ENCODE results near the gene RNF13. TPM values are rescaled to one million over a fixed set of nuclear protein-coding genes. Genes with fewer than 3 reads are reported as not detected.
"Not testable (repeated sequence)": the region's sequence is repeated elsewhere in the genome, so short reads cannot be mapped to it uniquely, and the experiment has no call there.

The RNF13 gene
- total RNA-seq, 3 donors from 2014 or later = 52.6 to 85.0 (median 64.9) TPM

DNA sequence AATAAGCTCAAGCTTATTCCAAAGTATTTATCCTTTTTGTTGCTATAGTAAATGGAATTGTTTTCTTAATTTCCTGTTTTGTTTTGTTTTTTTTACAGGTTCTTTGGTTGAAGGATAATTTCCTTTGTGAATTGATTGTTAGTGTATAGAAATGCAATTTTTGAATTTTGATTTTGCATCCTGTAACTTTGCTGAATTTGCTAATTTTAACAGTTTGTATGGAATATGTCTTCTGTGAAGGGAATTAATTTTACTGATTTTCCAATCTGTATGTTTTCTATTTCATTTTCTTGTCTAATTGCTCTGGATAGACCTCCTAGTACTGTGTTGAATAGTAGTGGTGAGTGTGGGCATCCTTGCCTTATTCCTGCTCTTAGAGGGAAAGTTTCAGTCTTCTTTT is 129.4 kb downstream of the RNF13 start:
- no peak overlapping the region for H3K4me3 ChIP-seq
- intact Hi-C loops (cut with DNase I, micrococcal nuclease) = no loop called here
- ATAC-seq (no peak), DNase-seq (no peak)
- TF ChIP-seq CTCF (IDR thresholded peaks at IDR 0.05) = no peak
- no peaks in the 10 kb centered on the region for H3K4me1 ChIP-seq (ENCODE audit: low read depth)
- no peaks in the 10 kb centered on the region for H3K36me3 ChIP-seq (ENCODE audit: low read depth)
- peaks cover 3% of the 10 kb centered on the region for H3K9me3 ChIP-seq

- intact Hi-C loops (cut with DNase I, micrococcal nuclease); DNase-seq; H3K4me3 ChIP-seq; ATAC-seq; H3K4me1 ChIP-seq (ENCODE audit: low read depth); H3K9me3 ChIP-seq; H3K36me3 ChIP-seq (ENCODE audit: low read depth): not testable (repeated sequence)
Observed at GRCh38 chr3:149943966-149944365, 131.0 kb downstream of the RNF13 start.

DNA sequence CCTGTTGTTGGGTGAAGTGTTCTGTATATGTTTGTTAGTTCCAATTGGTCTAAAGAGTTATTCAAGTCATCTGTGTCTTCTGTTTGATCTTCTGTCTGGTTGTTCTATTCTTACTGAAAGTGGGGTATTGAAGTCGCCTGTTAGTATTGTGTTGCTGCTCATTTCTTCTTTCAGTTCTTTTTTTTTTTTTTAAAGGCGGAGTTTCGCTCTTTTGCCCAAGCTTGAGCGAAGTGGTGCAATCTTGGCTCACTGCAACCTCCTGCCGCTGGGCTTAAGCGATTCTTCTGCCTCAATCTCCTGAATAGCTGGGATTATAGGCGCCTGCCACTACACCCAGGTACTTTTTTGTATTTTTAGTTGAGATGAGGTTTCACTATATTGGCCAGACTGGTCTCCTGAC is 134.2 kb downstream of the RNF13 start:
- no peak for TF ChIP-seq CTCF (IDR thresholded peaks at IDR 0.05)
- Histone ChIP-seq H3K9me3 (peaks cover 3% of the 10 kb centered on the region), H3K36me3 (ENCODE audit: low read depth) (no peaks in the 10 kb centered on the region), H3K4me1 (ENCODE audit: low read depth) (no peaks in the 10 kb centered on the region), H3K4me3 (no peak overlapping the region)
- ATAC-seq = no peak
- no peak for DNase-seq
- intact Hi-C loops (cut with DNase I, micrococcal nuclease) = no loop called here

DNA sequence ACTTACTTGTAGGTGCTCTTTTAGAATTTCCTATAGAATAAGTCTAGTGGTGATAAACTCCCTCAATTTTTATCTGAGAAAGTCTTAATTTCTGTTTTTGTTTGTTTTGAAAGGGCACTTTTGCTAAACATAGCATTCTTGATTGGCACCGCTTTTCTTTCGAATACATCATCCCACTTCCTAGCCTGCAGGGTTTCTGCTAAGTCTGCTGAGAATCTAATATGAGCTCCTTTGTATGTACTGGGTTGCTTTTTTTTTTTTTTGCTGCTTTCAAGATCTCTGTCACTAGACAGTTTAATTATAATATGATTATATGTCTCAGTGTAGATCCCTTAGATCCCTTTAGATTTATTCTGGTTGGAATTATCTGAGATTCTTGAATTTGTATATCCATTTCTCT is 136.2 kb downstream of the RNF13 start:
- DNase-seq = no peak
- H3K4me3 ChIP-seq = no peak overlapping the region
- H3K36me3 ChIP-seq (ENCODE audit: low read depth) = no peaks in the 10 kb centered on the region
- intact Hi-C loops (cut with DNase I, micrococcal nuclease) = no loop called here
- TF ChIP-seq CTCF (IDR thresholded peaks at IDR 0.05) = no peak
- ATAC-seq = no peak
- H3K9me3 ChIP-seq = peaks cover under 1% of the 10 kb centered on the region
- H3K4me1 ChIP-seq (ENCODE audit: low read depth) = no peaks in the 10 kb centered on the region

- DNase-seq = no peak
- Histone ChIP-seq H3K9me3 (no peaks in the 10 kb centered on the region), H3K36me3 (ENCODE audit: low read depth) (no peaks in the 10 kb centered on the region), H3K4me3 (no peak overlapping the region), H3K4me1 (ENCODE audit: low read depth) (peaks cover 15% of the 10 kb centered on the region)
- ATAC-seq = no peak
- no peak for TF ChIP-seq CTCF (IDR thresholded peaks at IDR 0.05)
- intact Hi-C loops (cut with DNase I, micrococcal nuclease) = no loop called here
Observed at GRCh38 chr3:149954812-149955211, 141.8 kb downstream of the RNF13 start.

DNA sequence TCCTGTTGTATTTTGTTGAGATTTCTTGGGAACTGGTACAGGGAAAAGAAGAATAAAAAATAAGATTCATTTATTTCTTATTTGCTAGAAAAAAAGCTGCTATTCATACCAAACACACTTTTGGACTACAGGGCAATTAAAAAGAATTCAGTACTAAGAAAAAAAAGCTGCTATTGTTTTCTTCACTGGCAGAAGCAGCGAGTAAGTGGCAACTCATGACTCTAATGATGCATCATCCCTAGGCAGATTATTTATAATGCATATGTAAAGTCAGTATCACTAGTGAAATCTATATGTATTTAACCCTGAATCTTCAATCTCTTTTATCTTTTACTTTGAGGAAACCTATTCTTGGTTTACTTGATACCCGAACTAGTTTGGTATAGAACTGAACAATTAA is 142.4 kb downstream of the RNF13 start:
- intact Hi-C loops (cut with DNase I, micrococcal nuclease) = no loop called here
- peaks cover 15% of the 10 kb centered on the region for H3K4me1 ChIP-seq (ENCODE audit: low read depth)
- TF ChIP-seq CTCF (IDR thresholded peaks at IDR 0.05) = no peak
- H3K9me3 ChIP-seq = no peaks in the 10 kb centered on the region
- DNase-seq (no peak), ATAC-seq (no peak)
- no peak overlapping the region for H3K4me3 ChIP-seq
- no peaks in the 10 kb centered on the region for H3K36me3 ChIP-seq (ENCODE audit: low read depth)

Measured in mucosa of descending colon (tissue), 3 donors.